OCI-LY1 (cell line): ENCODE results near the gene PPT2.

Experiments used
- CTCF ChIP-seq: fragments of 200-600 bp; sonication (generic), shearing (Covaris generic); IDR thresholded peaks from 2 replicates; pipeline ENCODE4 v1.5.1; 2017; ENCODE audit warnings: mild to moderate bottlenecking, antibody characterized with exemption, low read length, moderate library complexity, mixed read lengths
- EZH2 ChIP-seq: fragments of 200-600 bp; sonication (generic), shearing (Covaris generic); IDR thresholded peaks from 2 replicates; pipeline ENCODE4 v1.8.0; 2017; ENCODE audit warnings: borderline replicate concordance, mixed run types, mild to moderate bottlenecking, antibody characterized with exemption, low read length, moderate library complexity, mixed read lengths

GRCh38 chr6:32182555-32182981 lies 28.6 kb downstream of the PPT2 start:
- TF ChIP-seq CTCF: no peak
- TF ChIP-seq EZH2: no peak
